Neuronal stem cell (in vitro differentiated cells): Measurements from ENCODE around the gene DHRS2.
"Not testable (repeated sequence)": the region's sequence is repeated elsewhere in the genome, so short reads cannot be mapped to it uniquely, and the experiment has no call there.

Experiments
- DNase-seq: peaks from one replicate; pipeline ENCODE4 v3.0.0-alpha.2; 2013; ENCODE audit warnings: low spot score
- H2AFZ ChIP-seq: one replicate; pipeline ENCODE4 v1.6.1; 2013; ENCODE audit warnings: mild to moderate bottlenecking, low read length, inconsistent platforms
- H2AK5ac ChIP-seq: 2 replicates; pipeline ENCODE4 v1.6.1; 2013; ENCODE audit warnings: low read depth, mild to moderate bottlenecking, inconsistent platforms, low read length, moderate library complexity, mixed read lengths
- H2BK120ac ChIP-seq: 2 replicates; pipeline ENCODE4 v1.6.1; 2013; ENCODE audit warnings: low read depth, mild to moderate bottlenecking, inconsistent platforms, low read length, moderate library complexity, mixed read lengths
- H2BK12ac ChIP-seq: one replicate; pipeline ENCODE4 v1.6.1; 2013; ENCODE audit warnings: low read length, inconsistent platforms
- H2BK15ac ChIP-seq: 2 replicates; pipeline ENCODE4 v1.6.1; 2013; ENCODE audit warnings: mild to moderate bottlenecking, low read length, inconsistent platforms, mixed read lengths
- H2BK5ac ChIP-seq: one replicate; pipeline ENCODE4 v1.6.1; 2013; ENCODE audit warnings: inconsistent platforms, mild to moderate bottlenecking, low read length, moderate library complexity
- H3K14ac ChIP-seq: one replicate; pipeline ENCODE4 v1.6.1; 2013; ENCODE audit warnings: low read length, inconsistent platforms
- H3K18ac ChIP-seq: 2 replicates; pipeline ENCODE4 v1.6.1; 2013; ENCODE audit warnings: low read length, inconsistent platforms
- H3K23ac ChIP-seq: 2 replicates; pipeline ENCODE4 v1.6.1; 2013; ENCODE audit warnings: low read depth, mild to moderate bottlenecking, mixed read lengths, low read length, inconsistent platforms; ENCODE audit not compliant: poor library complexity
- H3K27ac ChIP-seq: replicated peaks from 3 replicates; pipeline ENCODE4 v1.5.1; 2013; ENCODE audit warnings: low read length, inconsistent platforms
- H3K27me3 ChIP-seq, 3 experiments: 2 replicates each; pipeline ENCODE4 v1.6.1; 2013; ENCODE audit warnings: low read length in 3 of 3, mild to moderate bottlenecking in 2 of 3, inconsistent platforms in 1 of 3, low read depth in 1 of 3, mixed read lengths in 1 of 3, moderate library complexity in 1 of 3; ENCODE audit not compliant: control insufficient read depth in 3 of 3, insufficient read depth in 3 of 3
- H3K36me3 ChIP-seq, 2 donors: replicated peaks in 1 of 2; 2 replicates each; pipeline ENCODE4 v1.6.1; 2013; ENCODE audit warnings: low read length in 2 of 2; ENCODE audit not compliant: control insufficient read depth in 2 of 2, insufficient read depth in 2 of 2
- H3K4ac ChIP-seq: 2 replicates; pipeline ENCODE4 v1.6.1; 2013; ENCODE audit warnings: inconsistent platforms, mild to moderate bottlenecking, low read length, moderate library complexity
- H3K4me1 ChIP-seq, 2 donors: 1 replicate in 1 of 2; 2 replicates in 1 of 2; pipeline ENCODE4 v1.6.1; 2013; ENCODE audit warnings: low read length in 2 of 2, low read depth in 1 of 2; ENCODE audit not compliant: control insufficient read depth in 2 of 2, insufficient read depth in 1 of 2
- H3K4me2 ChIP-seq: one replicate; pipeline ENCODE4 v1.6.1; 2013; ENCODE audit warnings: mild to moderate bottlenecking, low read length, inconsistent platforms; ENCODE audit not compliant: insufficient read depth, poor library complexity, severe bottlenecking
- H3K4me3 ChIP-seq, 2 donors: 2 replicates each; pipeline ENCODE4 v1.5.1; 2013; ENCODE audit warnings: low read length in 2 of 2, mild to moderate bottlenecking in 2 of 2, inconsistent platforms in 1 of 2, moderate library complexity in 1 of 2
- H3K79me1 ChIP-seq: one replicate; pipeline ENCODE4 v1.6.1; 2013; ENCODE audit warnings: low read depth, mild to moderate bottlenecking, inconsistent platforms, low read length, moderate library complexity
- H3K9ac ChIP-seq: one replicate; pipeline ENCODE4 v1.6.1; 2013; ENCODE audit warnings: mild to moderate bottlenecking, low read depth, low read length, inconsistent platforms; ENCODE audit not compliant: poor library complexity
- H3K9me3 ChIP-seq, 2 donors: replicated peaks in 1 of 2; 2 replicates each; pipeline versions ENCODE3 to v1.6.1; 2013; ENCODE audit warnings: low read length in 2 of 2, mild to moderate bottlenecking in 2 of 2, inconsistent platforms in 1 of 2, low read depth in 1 of 2, mixed read lengths in 1 of 2, moderate library complexity in 1 of 2; ENCODE audit not compliant: control insufficient read depth in 2 of 2, insufficient read depth in 1 of 2
- H4K8ac ChIP-seq: one replicate; pipeline ENCODE4 v1.6.1; 2013; ENCODE audit warnings: low read depth, mild to moderate bottlenecking, inconsistent platforms, low read length, moderate library complexity
- H4K91ac ChIP-seq: one replicate; pipeline ENCODE4 v1.6.1; 2013; ENCODE audit warnings: low read length, low read depth, mild to moderate bottlenecking, inconsistent platforms; ENCODE audit not compliant: poor library complexity
- WGBS, 2 donors: extraction: QIAGEN DNeasy Blood & Tissue Kit; methylation state at CpG; one replicate each; pipeline ENCODE4 v1.1.7; 2013; ENCODE audit warnings: missing lambda C conversion rate in 2 of 2, mixed read lengths in 1 of 2; ENCODE audit not compliant: insufficient read length in 2 of 2, insufficient replicate concordance in 1 of 2; ENCODE audit errors: extremely low coverage in 2 of 2; 5-methylcytosine and 5-hydroxymethylcytosine counted together

DHRS2 gene

DNA sequence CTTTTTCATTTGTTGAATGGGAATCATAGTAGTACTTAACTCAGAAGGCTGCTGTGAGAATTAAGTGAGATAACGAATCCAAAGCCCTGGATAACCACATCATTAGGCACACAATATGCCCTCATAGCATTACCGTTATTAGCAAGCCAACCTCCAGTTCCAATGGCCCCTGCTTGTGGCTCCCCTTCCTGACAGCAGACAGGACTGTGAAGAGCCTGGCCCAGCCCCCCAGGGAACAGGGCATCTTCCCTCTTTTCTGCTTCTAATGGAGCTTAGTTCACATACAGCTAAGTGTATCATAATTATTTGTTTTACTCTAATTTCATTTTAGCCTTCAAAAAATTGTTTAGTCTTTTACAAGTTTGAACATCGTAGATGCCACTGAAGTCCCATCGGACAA is 39.7 kb downstream of the DHRS2 start:
- Histone ChIP-seq H2BK5ac (no peak overlapping the region), H4K91ac (no peak overlapping the region), H3K27ac (no peak overlapping the region), H3K4me1 (no peaks in the 10 kb centered on the region), H2BK120ac (no peak overlapping the region), H3K23ac (no peak overlapping the region), H2AK5ac (no peak overlapping the region), H3K4ac (no peak overlapping the region), H3K18ac (no peak overlapping the region), H2AFZ (no peak overlapping the region), H3K4me3 (no peak overlapping the region), H3K14ac (no peak overlapping the region), H3K79me1 (no peaks in the 10 kb centered on the region), H2BK15ac (no peak overlapping the region), H3K9ac (no peak overlapping the region), H3K36me3 (no peaks in the 10 kb centered on the region), H4K8ac (no peak overlapping the region), H3K9me3 (no peaks in the 10 kb centered on the region), H3K27me3 (peaks cover 0 to 17% (median 0%) of the 10 kb centered on the region in 3 experiments), H3K4me2 (no peak overlapping the region), H2BK12ac (no peak overlapping the region)
- WGBS, 2 donors, result no CpG with 5 or more reads among the region's 4 CpGs
- DNase-seq, result no peak

GRCh38 chr14:23681337-23681736 is 45.2 kb downstream of the DHRS2 start:
- Histone ChIP-seq H2BK5ac (no peak overlapping the region), H3K79me1 (no peaks in the 10 kb centered on the region), H3K27ac (no peak overlapping the region), H2BK120ac (no peak overlapping the region), H2BK12ac (no peak overlapping the region), H4K91ac (no peak overlapping the region), H3K4me1 (no peaks in the 10 kb centered on the region), H3K4ac (no peak overlapping the region), H2AK5ac (no peak overlapping the region), H3K18ac (no peak overlapping the region), H3K4me3 (no peak overlapping the region), H2BK15ac (no peak overlapping the region), H3K9ac (no peak overlapping the region), H2AFZ (no peak overlapping the region), H3K23ac (no peak overlapping the region), H3K4me2 (no peak overlapping the region), H3K9me3 (no peaks in the 10 kb centered on the region), H4K8ac (no peak overlapping the region), H3K14ac (no peak overlapping the region), H3K36me3 (no peaks in the 10 kb centered on the region), H3K27me3 (peaks cover 0 to 29% (median 0%) of the 10 kb centered on the region in 3 experiments)
- no peak for DNase-seq
- no CpG with 5 or more reads among the region's 1 CpG for WGBS, 2 donors

DNA sequence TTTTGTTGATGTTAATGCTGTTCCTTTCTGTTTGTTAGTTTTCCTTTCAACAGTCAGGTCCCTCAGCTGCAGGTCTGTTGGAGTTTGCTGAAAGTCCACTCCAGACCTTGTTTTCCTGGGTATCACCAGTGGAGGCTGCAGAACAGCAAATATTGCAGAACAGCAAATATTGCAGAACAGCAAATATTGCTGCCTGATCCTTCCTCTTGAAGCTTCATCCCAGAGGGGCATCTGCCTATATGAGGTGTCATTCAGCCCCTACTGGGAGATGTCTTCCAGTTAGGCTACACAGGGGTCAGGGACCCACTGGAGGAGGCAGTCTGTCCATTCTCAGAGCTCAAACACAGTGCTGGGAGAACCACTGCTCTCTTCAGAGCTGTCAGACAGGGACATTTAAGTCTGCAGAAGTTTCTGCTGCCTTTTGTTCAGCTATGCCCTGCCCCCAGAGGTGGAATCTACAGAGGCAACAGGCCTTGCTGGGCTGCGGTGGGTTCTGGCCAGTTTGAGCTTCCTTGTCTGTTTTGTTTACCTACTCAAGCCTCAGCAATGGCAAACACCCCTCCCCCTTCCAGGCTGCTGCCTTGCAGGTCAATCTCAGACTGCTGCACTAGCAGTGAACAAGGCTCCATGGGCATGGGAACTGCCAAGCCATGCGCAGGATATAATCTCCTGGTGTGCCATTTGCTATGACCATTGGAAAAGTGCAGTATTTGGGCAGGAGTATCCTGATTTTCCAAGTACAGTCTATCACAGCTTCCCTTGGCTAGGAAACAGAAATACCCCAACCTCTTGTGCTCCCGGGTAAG is 53.7 kb downstream of the DHRS2 start:
- not testable (repeated sequence) for H2BK5ac ChIP-seq, H3K4me3 ChIP-seq, H3K9ac ChIP-seq, H2AK5ac ChIP-seq, H3K4ac ChIP-seq, H3K4me1 ChIP-seq, H2BK15ac ChIP-seq, H3K14ac ChIP-seq, H3K27ac ChIP-seq, H2AFZ ChIP-seq, DNase-seq, H3K79me1 ChIP-seq, H3K23ac ChIP-seq, H3K4me2 ChIP-seq, H3K18ac ChIP-seq, H3K9me3 ChIP-seq, H2BK12ac ChIP-seq, H3K36me3 ChIP-seq, H4K91ac ChIP-seq, H4K8ac ChIP-seq, H2BK120ac ChIP-seq
- no CpG with 5 or more reads among the region's 3 CpGs for WGBS, 2 donors
- peaks cover 0 to 16% (median 0%) of the 10 kb centered on the region in 3 experiments for H3K27me3 ChIP-seq

GRCh38 chr14:23692416-23692815 is 56.3 kb downstream of the DHRS2 start:
- no peak overlapping the region for H2AFZ ChIP-seq
- peaks cover 0 to 2% of the 10 kb centered on the region in 2 donors for H3K9me3 ChIP-seq
- H4K91ac ChIP-seq, result no peak overlapping the region
- no peak overlapping the region for H2AK5ac ChIP-seq
- no peak overlapping the region for H3K4ac ChIP-seq
- no peaks in the 10 kb centered on the region for H3K36me3 ChIP-seq
- H3K18ac ChIP-seq, result no peak overlapping the region
- no CpG with 5 or more reads among the region's 1 CpG for WGBS, 2 donors
- no peak for DNase-seq
- H3K9ac ChIP-seq, result no peak overlapping the region
- no peak overlapping the region for H4K8ac ChIP-seq
- no peak overlapping the region for H3K4me2 ChIP-seq
- no peak overlapping the region for H2BK15ac ChIP-seq
- no peak overlapping the region for H2BK5ac ChIP-seq
- peaks cover 0 to 14% of the 10 kb centered on the region in 2 donors for H3K4me1 ChIP-seq
- no peak overlapping the region for H3K27ac ChIP-seq
- no peak overlapping the region for H2BK120ac ChIP-seq
- H3K14ac ChIP-seq, result no peak overlapping the region
- H2BK12ac ChIP-seq, result no peak overlapping the region
- H3K4me3 ChIP-seq, result no peak overlapping the region
- no peak overlapping the region for H3K23ac ChIP-seq
- peaks cover 0 to 33% (median 0%) of the 10 kb centered on the region in 3 experiments for H3K27me3 ChIP-seq
- no peaks in the 10 kb centered on the region for H3K79me1 ChIP-seq
